ENCODE data around the gene ABI1.
A peak's percentile ranks its signal among the peaks of the same experiment; 100 is the strongest.

Gene ABI1

GRCh38 chr10:26743091-26743490, 117.7 kb downstream of the ABI1 start:
- no peak overlapping the region for H3K4me3 ChIP-seq (ENCODE audit: low read depth, low read length)
- TF ChIP-seq CTCF (IDR thresholded peaks at IDR 0.05; ENCODE audit: insufficient read depth, low read depth, low read length, missing control alignments), result no peak
- no peak for DNase-seq (ENCODE audit: low read depth)

DNA sequence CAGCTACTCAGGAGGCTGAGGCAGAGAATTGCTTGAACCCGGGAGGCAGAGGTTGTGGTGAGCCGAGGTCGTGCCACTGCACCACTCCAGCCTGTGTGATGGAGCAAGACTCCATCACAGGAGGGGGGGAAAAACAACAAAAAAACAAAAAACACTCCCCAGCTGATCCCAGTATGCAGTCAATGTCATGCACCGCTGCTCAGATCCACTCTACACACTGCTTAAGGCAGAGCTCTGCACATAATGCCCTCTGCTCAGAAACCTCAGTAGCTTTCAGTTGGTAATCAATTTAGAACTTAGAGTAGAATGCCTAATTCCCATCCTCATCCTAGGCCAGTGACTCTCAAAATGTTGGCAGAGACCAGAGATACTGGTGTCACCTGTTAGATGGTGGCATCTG, 119.4 kb downstream of the ABI1 start:
- TF ChIP-seq CTCF (IDR thresholded peaks at IDR 0.05; ENCODE audit: insufficient read depth, low read depth, low read length, missing control alignments), result no peak
- DNase-seq (ENCODE audit: low read depth), result peak; percentile 46
- no peak overlapping the region for H3K4me3 ChIP-seq (ENCODE audit: low read depth, low read length)

- peak; percentile 78 for DNase-seq (ENCODE audit: low read depth)
- TF ChIP-seq CTCF (IDR thresholded peaks at IDR 0.05; ENCODE audit: insufficient read depth, low read depth, low read length, missing control alignments), result no peak
- H3K4me3 ChIP-seq (ENCODE audit: low read depth, low read length), result peak overlapping the region; percentile 17
Measured at GRCh38 chr10:26739071-26739631, 121.6 kb downstream of the ABI1 start.

- H3K4me3 ChIP-seq (ENCODE audit: low read depth, low read length), result peak overlapping the region; percentile 4
- TF ChIP-seq CTCF (IDR thresholded peaks at IDR 0.05; ENCODE audit: insufficient read depth, low read depth, low read length, missing control alignments), result no peak
- peak; percentile 30 for DNase-seq (ENCODE audit: low read depth)
Measured at GRCh38 chr10:26738301-26738911, 122.4 kb downstream of the ABI1 start.

DNA sequence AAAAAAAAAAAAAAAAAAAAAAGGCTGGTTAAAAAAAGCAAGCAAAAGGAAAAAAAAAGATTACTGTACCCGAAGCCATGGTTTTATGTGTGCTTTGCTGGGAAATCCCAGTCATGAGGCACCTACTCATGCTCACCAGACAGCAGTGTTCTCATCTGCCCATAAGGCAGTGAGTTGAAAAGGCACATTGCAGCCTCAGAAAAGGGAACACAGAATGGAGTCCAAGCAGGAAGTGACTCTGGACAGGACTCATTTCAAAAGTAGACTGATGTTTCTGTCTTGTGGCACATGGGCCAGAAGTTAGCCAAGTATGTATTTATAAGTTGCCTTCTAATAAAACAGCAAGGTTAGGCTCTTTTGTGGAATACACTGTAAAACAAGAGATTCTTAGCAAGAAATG, 123.0 kb downstream of the ABI1 start:
- TF ChIP-seq CTCF (IDR thresholded peaks at IDR 0.05; ENCODE audit: insufficient read depth, low read depth, low read length, missing control alignments), result no peak
- peak overlapping the region; percentile 22 for H3K4me3 ChIP-seq (ENCODE audit: low read depth, low read length)
- peak; percentile 94 for DNase-seq (ENCODE audit: low read depth)

DNA sequence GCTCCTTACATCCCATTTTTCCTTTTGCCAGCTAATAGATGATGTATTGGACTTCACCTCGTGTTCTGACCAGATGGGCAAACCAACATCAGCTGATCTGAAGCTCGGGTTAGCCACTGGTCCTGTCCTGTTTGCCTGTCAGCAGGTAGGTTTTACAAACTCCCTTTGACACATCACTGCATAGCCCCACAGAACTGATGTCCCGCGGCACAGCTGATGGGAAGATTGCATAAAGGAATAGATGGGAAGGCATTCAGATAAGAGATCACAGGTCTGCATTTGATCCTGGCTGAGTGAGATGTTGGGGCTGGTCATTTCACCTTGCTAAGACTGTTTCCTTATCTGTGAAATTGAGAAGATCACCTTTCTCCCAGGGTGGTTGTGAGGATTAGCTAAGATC, 125.3 kb downstream of the ABI1 start:
- no peak for DNase-seq (ENCODE audit: low read depth)
- no peak for TF ChIP-seq CTCF (IDR thresholded peaks at IDR 0.05; ENCODE audit: insufficient read depth, low read depth, low read length, missing control alignments)
- H3K4me3 ChIP-seq (ENCODE audit: low read depth, low read length), result no peak overlapping the region
